SK-N-DZ (cell line): ENCODE data around the gene TOPBP1.
"Not testable (repeated sequence)": the region's sequence is repeated elsewhere in the genome, so short reads cannot be mapped to it uniquely, and the experiment has no call there.

ENCODE experiments used
- DNase-seq: peaks from one replicate; pipeline ENCODE4 v3.0.0-alpha.2; 2015; ENCODE audit warnings: low spot score

The TOPBP1 gene

DNA sequence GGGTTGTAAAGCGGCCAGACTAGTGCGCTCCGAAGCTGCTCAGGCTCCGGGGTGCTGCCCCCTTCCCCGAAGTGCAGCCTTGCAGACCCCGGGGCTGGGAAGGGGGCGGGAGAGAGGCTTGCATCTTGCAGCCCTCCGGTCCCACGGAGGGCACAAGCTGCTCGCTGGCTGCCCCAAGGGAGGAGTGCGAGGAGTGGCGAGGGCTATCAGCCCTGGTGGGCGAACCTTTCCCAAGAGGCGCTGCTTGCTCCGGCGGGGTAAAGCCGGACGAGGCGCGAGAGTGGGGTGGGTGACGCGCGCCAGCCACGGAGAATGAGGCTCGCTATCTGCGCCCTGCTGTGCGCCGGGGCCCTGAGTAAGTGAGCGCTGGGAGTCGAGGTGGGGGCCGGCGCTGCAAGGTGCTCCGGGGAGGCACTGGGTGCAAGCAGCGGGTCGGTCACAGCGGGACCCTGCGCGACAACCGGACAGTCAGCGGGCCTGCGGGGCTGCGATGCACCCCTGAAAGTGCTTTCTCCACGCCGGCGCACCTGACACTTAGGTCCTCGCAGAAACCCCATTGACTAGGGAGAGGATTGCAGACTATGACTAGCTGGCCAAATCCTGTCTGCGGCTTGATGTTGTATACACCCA, 12.7 kb upstream of the TOPBP1 start:
- DNase-seq = no peak

DNA sequence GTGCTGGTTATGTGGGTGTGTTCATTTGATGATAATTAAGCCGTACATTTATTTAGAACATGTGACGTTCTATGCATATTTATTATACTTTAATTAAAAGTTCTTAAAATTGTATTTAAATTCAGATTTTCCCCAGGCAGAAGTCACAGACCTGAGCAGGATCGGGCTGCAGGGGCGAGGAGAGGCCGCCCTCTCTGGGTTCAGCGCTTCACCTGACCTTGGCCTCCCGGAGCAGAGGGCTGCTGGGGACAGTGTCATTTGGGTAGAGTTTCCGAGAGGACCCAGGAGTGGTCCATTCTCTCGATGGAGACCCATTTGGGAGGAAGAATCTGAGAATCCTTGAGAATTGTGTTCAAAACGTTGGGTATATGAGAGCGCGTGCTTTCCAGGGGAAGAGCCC, 12.0 kb upstream of the TOPBP1 start:
- DNase-seq = no peak

DNA sequence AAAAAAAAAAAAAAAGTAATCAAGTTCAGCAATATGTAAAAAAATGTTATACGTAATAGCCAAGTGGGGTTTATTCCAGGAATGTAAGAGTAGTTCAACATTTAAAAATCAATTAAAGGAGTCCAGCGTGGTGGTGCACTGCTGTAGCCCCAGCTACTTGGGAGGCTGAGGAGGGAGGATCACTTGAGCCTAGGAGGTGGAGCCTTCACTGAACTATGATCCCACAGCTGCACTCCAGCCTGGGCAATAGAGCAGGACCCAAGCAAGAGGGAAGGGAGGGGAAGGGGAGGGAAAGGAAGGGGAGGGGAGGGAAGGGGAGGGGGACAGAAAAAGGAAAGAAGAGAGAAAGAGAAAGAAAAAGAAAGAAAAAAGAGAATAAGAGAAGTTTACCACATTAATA, 10.7 kb upstream of the TOPBP1 start:
- DNase-seq = no peak

DNA sequence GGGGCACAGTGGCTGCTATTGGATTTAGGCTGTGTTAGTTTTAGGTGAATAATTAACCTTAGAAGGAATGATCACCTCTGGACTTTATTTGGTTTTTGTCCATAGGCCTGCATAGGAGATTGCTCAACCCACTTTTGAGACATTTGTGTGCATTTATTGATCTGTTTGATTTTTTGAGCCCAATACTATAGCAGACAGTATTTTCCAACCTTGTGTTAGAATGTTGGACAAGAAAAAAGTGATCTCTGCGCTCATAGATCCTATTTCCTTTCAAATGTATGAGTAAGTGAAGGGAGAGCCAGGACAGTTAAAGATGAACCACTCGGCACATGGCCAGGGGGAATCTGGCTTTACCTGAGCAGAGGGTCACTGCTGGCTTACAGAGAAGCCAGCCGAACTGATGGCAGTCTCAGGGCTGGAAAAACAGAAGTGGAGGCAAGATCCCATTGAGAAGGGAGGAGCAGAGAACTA, 8.8 kb upstream of the TOPBP1 start:
- no peak for DNase-seq

DNA sequence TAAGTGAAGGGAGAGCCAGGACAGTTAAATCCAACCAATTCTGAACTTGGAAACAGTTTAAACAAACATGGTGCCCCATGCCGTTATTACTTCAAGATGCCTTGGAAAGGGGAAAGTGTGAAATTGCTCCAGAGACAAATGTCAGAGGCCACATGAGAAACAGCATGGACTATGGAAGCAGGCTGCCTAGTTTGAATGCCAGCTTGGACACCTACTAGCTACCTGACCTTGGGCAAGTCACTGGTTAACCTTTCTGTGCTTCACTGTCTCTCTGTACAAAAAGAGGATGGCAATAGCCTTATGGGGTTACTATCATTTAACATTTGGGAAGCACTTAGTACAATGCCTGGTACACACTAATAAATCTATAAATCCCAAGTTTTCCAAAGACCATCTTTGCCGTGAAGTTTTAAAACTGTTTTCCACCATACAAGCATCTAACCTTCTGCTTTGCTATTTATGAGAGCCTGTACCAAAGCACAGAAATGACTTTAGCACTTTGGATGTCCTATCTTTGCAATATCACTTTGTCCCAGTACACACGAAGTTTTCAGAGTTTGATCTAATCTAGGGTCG, 8.3 kb upstream of the TOPBP1 start:
- DNase-seq = no peak

DNA sequence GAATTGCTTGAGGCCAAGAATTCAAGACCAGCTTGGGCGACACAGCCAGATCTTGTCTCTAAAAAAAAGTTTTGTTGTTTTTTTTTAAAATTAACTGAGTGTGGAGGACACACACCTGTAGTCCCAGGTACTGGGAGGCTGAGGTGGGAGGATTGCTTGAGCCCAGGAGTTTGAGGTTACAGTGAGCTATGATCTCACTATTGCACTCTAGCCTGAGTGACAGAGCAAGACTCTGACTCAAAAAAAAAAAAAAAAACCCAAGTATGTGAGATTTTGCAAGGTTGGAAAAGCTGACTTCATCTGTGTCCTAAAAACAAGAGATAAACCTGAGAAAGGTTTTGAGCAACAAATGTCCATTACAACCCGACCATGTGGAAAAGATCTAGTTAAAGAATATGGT, 5.4 kb upstream of the TOPBP1 start:
- DNase-seq = no peak

DNA sequence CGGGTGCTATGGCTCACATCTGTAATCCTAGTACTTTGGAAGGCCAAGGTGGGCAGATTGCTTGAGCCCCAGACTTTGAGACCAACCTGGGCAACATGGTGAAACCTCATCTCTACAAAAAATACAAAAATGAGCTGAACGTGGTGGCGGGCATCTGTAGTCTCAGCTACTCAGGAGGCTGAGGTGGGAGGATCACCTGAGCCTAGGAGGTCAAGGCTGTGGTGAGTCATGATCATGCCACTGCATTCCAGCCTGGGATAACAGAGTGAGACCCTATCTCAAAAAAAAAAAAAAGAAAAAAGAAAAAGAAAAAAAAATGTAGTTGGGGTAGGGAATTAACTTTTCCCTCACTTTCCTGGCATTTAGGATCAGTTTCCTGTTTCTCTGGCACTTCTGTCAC, 3.4 kb upstream of the TOPBP1 start:
- not testable (repeated sequence) for DNase-seq

DNA sequence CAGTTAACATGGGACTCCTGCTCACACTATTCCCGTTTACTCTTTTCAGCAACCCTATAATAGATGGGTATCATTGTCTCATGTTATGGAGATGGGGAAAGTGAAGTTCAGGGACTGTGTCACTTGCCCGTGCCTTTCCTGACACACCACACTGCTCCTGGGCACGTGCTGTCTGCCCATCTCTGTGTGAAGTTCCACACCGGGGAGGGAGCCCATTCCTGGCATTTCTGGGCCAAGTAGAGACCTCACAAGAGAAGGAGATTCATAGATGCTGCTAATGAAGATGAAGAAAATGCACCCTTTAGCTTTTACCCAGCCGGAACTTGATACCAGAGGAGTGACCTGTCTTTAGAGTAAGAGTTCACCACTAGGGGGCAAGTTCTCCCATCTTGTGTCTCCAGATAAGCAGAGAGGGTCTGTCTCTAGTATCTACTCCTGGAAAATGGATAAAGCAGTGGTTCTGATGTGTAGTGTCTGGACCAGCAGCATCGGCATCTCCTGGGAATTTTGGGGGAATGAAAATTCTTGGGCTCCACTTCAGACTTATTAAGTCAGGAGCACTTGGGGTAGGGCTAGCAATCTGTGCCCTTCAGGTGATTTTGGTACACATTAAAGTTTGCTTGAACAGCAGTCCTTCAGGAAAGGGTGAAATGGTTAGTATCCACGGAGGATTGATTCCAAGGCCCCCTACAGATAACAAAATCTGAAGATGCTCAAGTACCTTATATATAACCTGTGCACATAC, 2.0 kb upstream of the TOPBP1 start:
- peak; percentile 70 for DNase-seq

DNA sequence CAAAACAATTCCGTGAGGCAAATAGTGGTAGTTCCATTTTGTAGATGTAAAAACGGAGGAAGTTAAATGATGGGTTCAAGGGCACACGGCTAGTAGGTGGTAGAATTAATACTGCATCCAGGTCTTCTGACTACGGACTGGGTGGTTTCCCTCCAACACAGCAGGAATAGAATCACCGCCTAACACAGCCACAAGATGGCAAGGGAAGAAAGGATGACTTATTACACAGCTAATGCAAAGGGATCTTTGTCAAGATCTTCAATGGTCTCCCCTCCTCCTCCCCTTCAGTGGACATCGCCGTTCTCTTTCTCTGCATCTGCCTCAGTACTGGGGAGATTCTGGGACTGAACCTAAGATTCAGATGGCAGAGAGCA, 524 bp upstream of the TOPBP1 start:
- DNase-seq = peak; percentile 63

DNA sequence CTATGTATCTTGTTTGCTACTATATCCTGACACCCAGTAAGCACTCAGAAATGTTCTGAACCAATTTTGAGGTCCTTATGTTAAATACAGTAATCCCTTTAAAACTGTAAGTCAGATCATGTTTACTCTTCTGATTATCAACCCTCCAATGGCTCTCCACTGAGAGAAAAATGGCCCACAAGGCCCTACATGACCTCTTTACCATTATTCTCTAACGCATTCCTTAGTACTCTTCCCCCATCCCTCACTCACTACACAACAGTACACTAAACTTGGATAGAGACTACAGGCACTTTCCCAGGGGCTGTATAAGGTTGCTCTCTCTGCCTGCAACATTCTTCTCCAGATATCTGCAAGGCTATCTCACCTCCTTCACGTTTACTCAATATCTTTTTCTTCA, 1.9 kb downstream of the TOPBP1 start:
- no peak for DNase-seq

DNA sequence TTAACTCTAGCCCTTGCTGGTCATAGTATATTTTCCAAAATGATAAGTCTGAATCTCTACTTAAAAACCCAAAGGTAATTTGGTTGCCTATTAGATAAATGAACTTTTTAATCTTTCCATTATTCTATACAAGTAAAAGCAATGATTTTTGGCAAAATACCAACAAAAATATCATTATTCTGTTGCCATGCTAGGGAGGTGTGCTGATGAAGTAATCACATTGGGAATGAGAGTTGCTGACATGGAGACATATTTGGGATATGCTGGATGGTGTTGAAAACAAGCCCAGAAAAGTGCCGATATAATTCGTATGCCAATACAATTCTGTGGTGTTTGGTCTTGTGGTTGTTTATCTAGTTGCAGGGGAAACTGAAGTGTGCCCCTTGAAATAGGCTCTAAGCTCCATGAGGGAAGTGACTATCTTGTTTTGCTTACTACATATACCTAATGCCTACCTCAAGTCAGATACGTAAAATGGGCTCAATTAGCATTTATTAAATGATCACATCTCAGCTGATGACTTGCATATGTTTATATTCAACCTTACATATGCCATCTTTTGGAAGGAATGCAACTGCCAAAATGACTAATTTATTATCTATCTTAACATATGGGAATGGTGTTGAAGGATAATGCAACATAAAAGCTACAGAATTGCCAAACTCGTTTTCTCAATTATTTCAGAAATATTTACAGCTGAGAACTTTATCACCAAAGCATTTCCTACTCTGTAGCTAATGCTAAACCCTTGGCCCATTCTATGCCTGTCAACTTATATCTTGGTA, 5.8 kb downstream of the TOPBP1 start:
- DNase-seq = no peak

DNA sequence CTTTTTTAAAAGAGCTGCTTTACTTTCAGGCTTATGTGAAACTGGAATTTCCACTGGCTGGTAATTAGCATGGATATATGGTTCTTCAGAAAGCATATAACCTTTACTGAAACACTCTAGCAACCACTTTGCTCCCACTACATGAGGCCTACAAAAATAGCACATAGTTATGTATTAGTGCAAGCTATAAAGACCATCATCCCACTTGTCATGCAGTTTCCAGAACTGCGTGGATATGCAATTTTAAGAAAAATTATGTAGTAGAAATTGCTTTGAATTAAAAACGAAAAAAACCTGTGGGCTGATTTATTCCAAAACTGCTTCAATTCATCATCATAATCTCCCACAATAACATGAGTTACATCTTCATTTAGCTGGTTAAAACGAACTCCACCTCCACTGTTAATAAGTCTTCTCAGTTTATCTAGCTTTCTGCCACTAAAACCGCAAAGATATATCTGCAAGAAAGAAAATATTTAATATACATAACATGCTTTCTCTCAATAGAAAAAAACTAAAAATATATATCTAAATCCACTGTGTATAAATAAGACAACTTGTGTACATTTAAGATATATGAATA, 12.2 kb downstream of the TOPBP1 start:
- no peak for DNase-seq

DNA sequence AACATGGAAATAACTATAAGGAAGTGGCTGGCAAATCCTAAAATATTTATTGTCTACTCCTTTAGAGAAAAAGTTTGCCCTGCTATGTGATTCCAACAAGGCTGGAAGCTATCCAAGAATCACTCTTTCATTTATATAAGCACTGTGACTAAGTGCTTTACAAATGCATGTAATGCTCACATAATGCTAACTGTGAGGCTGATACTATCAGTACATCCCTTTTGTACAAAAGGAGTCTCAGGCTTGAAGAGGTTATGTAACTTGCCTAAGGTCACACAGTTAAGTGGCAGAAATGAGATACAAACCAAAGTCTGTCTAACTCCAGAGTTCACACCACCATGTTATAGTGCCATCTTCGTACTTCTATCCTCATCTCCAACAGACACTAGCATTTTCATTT, 17.0 kb downstream of the TOPBP1 start:
- no peak for DNase-seq

DNA sequence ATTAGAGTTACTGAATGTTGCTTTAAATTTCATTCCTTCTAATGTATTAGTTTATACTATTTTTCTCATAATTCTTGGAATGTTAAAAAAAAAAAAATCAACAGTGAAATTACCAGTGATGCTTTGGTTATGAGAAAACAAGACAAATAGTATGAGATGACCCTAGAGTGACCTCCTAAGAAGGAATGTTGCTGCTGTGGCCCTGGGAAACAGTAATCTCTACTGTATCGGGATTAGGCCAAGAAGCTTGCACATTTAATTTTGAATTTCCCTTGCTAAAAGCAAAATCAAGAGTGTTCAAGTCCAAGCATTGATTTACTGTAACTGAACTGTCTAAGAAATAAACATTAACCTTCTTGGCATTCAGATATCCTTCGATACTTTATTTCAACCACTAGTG, 18.1 kb downstream of the TOPBP1 start:
- no peak for DNase-seq

DNA sequence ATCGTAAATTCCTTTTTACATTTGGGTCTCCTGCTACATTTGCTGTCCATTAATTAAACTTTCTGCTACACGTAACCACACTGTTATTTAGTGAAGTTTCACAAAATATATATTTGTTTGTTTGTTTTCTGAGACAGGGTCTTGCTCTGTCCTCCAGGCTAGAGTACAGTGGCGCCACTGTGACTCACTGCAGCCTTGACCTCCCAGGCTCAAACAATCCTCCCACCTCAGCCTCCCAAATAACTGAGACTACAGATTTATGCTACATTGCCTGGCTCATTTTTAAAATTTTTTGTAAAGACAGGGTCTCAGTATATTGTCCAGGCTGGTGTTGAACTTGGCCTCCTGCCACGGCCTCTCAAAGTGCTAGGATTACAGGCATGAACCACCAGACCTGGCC, 20.5 kb downstream of the TOPBP1 start:
- DNase-seq = no peak

DNA sequence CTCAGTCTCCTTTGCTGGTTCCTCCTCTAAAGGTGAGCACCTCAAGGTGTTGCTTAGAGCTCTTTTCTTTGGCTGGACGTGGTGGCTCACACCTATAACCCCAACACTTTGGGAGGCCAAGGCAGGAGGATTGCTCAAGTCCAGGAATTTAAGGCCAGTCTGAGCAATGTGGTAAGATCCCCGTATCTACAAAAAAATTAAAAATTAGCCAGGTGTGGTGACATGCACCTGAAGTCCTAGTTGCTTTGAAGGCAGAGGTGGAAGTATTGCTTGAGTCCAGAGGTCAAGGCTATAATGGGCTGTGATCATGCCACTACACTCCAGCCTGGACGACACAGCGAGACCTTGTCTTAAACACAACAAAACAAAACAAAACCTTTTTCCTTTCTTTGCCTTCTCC, 28.3 kb downstream of the TOPBP1 start:
- DNase-seq = no peak

DNA sequence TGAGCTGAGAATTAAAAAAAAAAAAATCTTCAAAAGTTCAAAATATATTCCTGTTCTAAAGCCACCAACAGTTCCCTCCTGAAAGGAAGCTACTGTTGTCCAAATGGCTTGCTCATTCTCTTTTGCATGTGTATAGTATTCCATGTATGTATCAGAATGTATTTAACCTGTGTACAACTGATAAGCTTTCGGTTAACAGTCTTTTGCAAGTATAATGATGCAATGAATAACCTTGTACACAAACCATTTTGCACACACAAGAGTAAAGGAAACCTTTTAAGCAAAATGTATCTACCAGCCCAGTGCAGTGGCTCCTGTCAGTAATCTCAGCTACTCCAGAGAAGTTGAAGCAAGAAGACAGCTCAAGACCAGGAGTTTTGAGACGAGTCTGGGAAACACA, 32.6 kb downstream of the TOPBP1 start:
- DNase-seq = no peak

DNA sequence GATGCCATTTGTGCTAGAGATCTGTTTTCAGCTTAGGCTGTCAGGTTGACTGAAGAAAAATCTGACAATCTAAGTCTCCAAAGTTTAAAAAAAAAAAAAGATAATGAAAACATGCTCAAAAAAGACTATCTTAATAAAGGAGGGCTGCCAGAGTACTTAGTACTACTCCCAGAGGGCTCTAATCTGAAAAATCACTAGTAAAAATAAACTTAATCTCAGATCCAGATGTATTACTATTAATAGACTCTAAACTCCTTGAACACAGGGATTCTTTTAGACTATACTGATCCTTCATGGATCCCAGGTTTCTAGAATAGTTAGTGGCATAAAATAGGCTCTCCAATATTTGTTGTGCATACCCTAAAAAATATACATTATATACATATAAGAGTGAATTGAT, 34.0 kb downstream of the TOPBP1 start:
- DNase-seq = no peak

DNA sequence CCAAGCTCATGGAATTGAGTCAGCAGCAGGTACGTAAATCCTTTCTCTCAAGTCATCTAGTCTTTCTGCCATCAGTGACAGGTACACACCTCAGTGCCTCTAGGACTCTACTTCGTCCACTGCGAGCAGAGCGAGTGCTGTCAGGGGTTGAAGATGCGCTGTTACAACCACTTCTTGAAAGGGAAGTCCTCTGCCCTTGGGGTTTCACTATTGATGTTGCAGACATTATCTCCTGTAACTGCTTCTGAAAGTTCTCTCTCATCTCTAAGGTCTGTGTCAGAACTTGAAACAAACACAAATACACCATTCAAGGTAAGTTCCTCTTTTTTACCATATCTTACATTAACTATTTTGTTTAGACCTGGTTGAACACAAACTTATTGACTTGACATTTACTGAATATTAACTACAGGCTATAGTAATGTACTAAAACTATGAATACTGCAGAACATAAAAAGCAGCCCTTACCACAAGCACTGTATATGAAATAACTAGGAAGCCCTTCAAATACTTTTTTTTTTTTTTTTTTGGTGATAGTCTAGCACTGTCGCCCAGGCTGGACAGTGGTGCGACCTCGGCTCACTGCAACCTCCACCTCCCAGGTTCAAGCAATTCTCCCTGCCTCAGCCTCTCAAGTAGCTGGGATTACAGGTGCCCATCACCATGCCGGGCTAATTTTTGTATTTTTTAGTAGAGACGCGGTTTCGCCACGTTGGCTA, 41.5 kb downstream of the TOPBP1 start:
- DNase-seq = no peak

DNA sequence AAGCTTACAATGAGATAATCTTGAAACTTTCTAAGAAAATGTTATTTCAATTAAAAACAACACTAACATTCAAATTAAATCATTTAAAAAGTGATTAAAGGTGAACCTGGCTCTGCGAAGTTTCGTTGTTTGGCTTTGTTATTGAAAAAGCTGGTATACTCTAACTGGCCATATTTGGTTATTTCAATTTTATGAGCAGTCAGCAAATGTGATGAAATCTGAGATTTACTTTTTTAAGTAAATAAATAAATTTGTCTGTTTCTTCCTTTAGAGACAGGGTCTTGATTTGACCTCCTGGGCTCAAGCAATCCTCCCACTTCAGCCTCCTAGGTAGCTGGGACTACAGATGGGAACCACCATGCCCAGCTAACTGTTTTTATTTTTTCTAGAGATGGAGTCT, 50.2 kb downstream of the TOPBP1 start:
- no peak for DNase-seq

DNA sequence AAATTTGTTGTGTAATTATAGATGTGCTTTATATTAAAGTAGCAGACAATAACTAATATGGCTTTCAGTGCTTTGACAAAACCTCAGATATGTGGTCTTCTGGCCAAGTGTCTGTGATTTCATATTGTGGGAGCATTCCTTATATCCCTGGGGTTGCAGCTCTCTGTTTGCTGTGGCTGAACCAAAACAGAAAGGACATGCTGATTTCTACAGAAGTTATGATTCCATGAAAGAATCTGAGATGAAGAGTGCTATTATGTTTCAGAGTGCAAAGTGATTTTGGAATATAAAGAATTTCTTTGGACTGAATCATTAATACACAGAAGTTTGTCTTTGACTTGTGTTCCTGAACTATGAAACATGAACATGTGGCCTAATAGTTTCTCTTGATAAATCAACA, 51.7 kb downstream of the TOPBP1 start:
- no peak for DNase-seq
